ENCODE data around the gene ACOXL. TPM values are rescaled to one million over a fixed set of nuclear protein-coding genes. Genes with fewer than 3 reads are reported as not detected.

The ACOXL gene
- total RNA-seq, 5 donors from 2014 or later (not counting 1 experiment from before 2014, with no cell fraction given) = 0.10 TPM; not detected in 4

DNA sequence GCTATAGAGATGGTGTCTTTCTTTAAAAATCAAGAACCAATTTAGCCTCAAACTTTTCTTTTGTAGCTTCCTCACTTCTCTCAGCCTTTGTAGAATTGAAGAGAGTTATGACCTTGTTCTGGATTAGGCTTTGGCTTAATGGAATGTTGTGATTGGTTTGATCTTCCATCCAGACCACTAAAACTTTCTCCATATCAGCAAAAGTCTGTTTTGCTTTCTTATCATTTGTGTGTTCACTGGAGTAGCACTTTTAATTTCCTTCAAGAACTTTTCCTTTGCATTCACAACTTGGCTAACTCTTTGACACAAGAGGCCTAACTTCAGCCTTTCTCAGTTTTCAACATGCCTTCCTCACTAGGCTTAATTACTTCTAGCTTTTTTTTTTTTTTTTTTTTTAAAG is 193.1 kb downstream of the ACOXL start:
- H3K27me3 Mint-ChIP-seq = peaks cover 0 to 3% of the 10 kb centered on the region in 2 donors
- Histone ChIP-seq H3K4me3 (ENCODE audit: control insufficient read depth in 1 of 2, extremely low read depth in 1 of 2, low read length in 1 of 2) (no peak overlapping the region), H3K27ac (ENCODE audit: low read length) (no peak overlapping the region), H3K9me3 (no peaks in the 10 kb centered on the region), H3K36me3 (ENCODE audit: control insufficient read depth in 2 of 2, extremely low read depth in 1 of 2, insufficient read depth in 1 of 2, low read length in 1 of 2) (no peaks in the 10 kb centered on the region), H3K27me3 (replicated peaks in 1 of 2; ENCODE audit: control insufficient read depth in 2 of 2, extremely low read depth in 1 of 2, insufficient read depth in 2 of 2, low read length in 1 of 2) (no peaks in the 10 kb centered on the region), H3K4me1 (ENCODE audit: control insufficient read depth in 1 of 2, extremely low read depth in 1 of 2, insufficient read depth in 2 of 2, low read length in 2 of 2) (no peaks in the 10 kb centered on the region)
- H3K36me3 Mint-ChIP-seq = no peaks in the 10 kb centered on the region
- ATAC-seq (replicated peaks in 1 of 4) (no peak), DNase-seq (no peak)
- H3K4me3 Mint-ChIP-seq = no peak overlapping the region
- no peak overlapping the region for H3K27ac Mint-ChIP-seq
- H3K4me1 Mint-ChIP-seq = no peaks in the 10 kb centered on the region
- POLR2A ChIA-PET = no interaction called here
- CTCF ChIA-PET = no interaction called here
- peaks cover 2 to 9% (median 8%) of the 10 kb centered on the region in 3 donors for H3K9me3 Mint-ChIP-seq

DNA sequence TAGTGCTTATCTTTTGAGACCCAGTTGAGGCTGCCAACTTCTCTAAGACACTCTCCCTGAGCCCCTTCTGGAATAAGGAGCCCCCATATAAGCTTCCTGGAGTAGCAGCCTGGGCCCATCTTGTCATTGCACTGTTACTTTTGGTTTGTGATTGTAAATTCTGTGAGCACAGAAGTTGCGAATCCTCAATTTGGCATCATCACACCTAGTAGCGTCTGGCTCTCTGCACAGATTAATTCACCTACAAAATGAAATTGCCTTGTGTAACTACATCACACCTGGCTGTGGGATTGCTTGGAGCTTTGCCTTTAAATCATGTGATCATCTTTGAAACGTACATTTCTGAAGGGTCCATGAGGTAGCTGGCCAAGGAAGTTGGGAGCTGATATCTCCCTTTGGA is 195.2 kb downstream of the ACOXL start:
- POLR2A ChIA-PET = no interaction called here
- no peaks in the 10 kb centered on the region for H3K36me3 ChIP-seq (ENCODE audit: control insufficient read depth in 2 of 2, extremely low read depth in 1 of 2, insufficient read depth in 1 of 2, low read length in 1 of 2)
- no peak overlapping the region for H3K4me3 ChIP-seq (ENCODE audit: control insufficient read depth in 1 of 2, extremely low read depth in 1 of 2, low read length in 1 of 2)
- Mint-ChIP-seq H3K27ac (no peak overlapping the region), H3K4me1 (no peaks in the 10 kb centered on the region), H3K9me3 (peaks cover 2 to 15% (median 12%) of the 10 kb centered on the region in 3 donors), H3K4me3 (no peak overlapping the region), H3K27me3 (peaks cover 0 to 3% of the 10 kb centered on the region in 2 donors), H3K36me3 (no peaks in the 10 kb centered on the region)
- DNase-seq = no peak
- CTCF ChIA-PET = no interaction called here
- no peak overlapping the region for H3K27ac ChIP-seq (ENCODE audit: low read length)
- no peak for ATAC-seq (replicated peaks in 1 of 4)
- no peaks in the 10 kb centered on the region for H3K27me3 ChIP-seq (replicated peaks in 1 of 2; ENCODE audit: control insufficient read depth in 2 of 2, extremely low read depth in 1 of 2, insufficient read depth in 2 of 2, low read length in 1 of 2)
- no peaks in the 10 kb centered on the region for H3K9me3 ChIP-seq
- H3K4me1 ChIP-seq (ENCODE audit: control insufficient read depth in 1 of 2, extremely low read depth in 1 of 2, insufficient read depth in 2 of 2, low read length in 2 of 2) = no peaks in the 10 kb centered on the region
- WGBS (ENCODE audit: insufficient coverage) = no CpG with 5 or more reads among the region's 3 CpGs

DNA sequence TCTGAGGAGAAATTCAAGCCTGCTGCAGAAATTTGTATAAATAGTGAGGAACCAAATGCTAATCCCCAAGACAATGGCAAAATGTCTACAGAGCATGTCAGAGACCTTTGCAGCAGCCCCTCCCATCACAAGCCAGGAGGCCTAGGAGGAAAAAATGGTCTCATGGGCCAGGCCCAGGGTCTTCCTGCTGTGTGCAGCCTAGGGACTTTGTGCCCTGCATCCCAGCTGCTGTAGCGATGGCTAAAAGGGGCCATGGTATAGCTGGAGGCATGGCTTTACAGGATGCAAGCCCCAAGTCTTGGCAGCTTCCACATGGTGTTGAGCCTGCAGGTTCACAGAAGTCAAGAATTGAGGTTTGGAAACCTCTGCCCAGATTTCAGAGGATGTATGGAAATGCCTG is 197.2 kb downstream of the ACOXL start:
- Histone ChIP-seq H3K27me3 (replicated peaks in 1 of 2; ENCODE audit: control insufficient read depth in 2 of 2, extremely low read depth in 1 of 2, insufficient read depth in 2 of 2, low read length in 1 of 2) (no peaks in the 10 kb centered on the region), H3K4me1 (ENCODE audit: control insufficient read depth in 1 of 2, extremely low read depth in 1 of 2, insufficient read depth in 2 of 2, low read length in 2 of 2) (no peaks in the 10 kb centered on the region), H3K36me3 (ENCODE audit: control insufficient read depth in 2 of 2, extremely low read depth in 1 of 2, insufficient read depth in 1 of 2, low read length in 1 of 2) (no peaks in the 10 kb centered on the region), H3K9me3 (no peaks in the 10 kb centered on the region), H3K4me3 (ENCODE audit: control insufficient read depth in 1 of 2, extremely low read depth in 1 of 2, low read length in 1 of 2) (no peak overlapping the region), H3K27ac (ENCODE audit: low read length) (no peak overlapping the region)
- Mint-ChIP-seq H3K36me3 (no peaks in the 10 kb centered on the region), H3K4me3 (no peak overlapping the region), H3K4me1 (no peaks in the 10 kb centered on the region), H3K27ac (no peak overlapping the region), H3K9me3 (peaks cover 2 to 15% (median 12%) of the 10 kb centered on the region in 3 donors), H3K27me3 (no peaks in the 10 kb centered on the region)
- ATAC-seq (replicated peaks in 1 of 4) = no peak
- WGBS (ENCODE audit: insufficient coverage) = 100% methylated on average over 1 of the region's 1 CpG
- ChIA-PET POLR2A (no interaction called here), CTCF (no interaction called here)
- no peak for DNase-seq

DNA sequence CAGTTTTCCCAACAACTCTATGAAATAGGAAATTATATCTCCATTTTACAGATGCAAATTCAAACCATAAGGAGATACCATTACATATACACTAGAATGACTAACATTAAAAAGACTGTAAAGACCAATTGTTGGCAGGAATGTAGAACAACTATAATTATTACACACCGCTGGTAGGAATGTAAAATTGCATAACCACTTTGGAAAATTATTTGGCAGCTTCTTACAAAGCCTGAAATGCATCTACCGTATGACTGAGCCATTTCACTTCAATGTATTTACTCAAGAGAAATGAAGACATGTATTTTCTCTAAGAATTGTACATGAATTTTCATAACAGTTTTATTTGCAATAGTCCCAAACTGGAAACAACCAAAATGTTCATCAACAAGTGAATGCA is 199.3 kb downstream of the ACOXL start:
- H3K27me3 ChIP-seq (replicated peaks in 1 of 2; ENCODE audit: control insufficient read depth in 2 of 2, extremely low read depth in 1 of 2, insufficient read depth in 2 of 2, low read length in 1 of 2) = no peaks in the 10 kb centered on the region
- H3K9me3 ChIP-seq = no peaks in the 10 kb centered on the region
- ATAC-seq (replicated peaks in 1 of 4) = no peak
- no peak for DNase-seq
- no peak overlapping the region for H3K4me3 Mint-ChIP-seq
- H3K36me3 ChIP-seq (ENCODE audit: control insufficient read depth in 2 of 2, extremely low read depth in 1 of 2, insufficient read depth in 1 of 2, low read length in 1 of 2) = no peaks in the 10 kb centered on the region
- POLR2A ChIA-PET = no interaction called here
- no CpG with 5 or more reads among the region's 2 CpGs for WGBS (ENCODE audit: insufficient coverage)
- CTCF ChIA-PET = no interaction called here
- peaks cover 2 to 15% (median 12%) of the 10 kb centered on the region in 3 donors for H3K9me3 Mint-ChIP-seq
- H3K36me3 Mint-ChIP-seq = no peaks in the 10 kb centered on the region
- H3K27me3 Mint-ChIP-seq = no peaks in the 10 kb centered on the region
- H3K27ac ChIP-seq (ENCODE audit: low read length) = no peak overlapping the region
- H3K4me1 ChIP-seq (ENCODE audit: control insufficient read depth in 1 of 2, extremely low read depth in 1 of 2, insufficient read depth in 2 of 2, low read length in 2 of 2) = no peaks in the 10 kb centered on the region
- H3K4me3 ChIP-seq (ENCODE audit: control insufficient read depth in 1 of 2, extremely low read depth in 1 of 2, low read length in 1 of 2) = no peak overlapping the region
- no peaks in the 10 kb centered on the region for H3K4me1 Mint-ChIP-seq
- no peak overlapping the region for H3K27ac Mint-ChIP-seq

DNA sequence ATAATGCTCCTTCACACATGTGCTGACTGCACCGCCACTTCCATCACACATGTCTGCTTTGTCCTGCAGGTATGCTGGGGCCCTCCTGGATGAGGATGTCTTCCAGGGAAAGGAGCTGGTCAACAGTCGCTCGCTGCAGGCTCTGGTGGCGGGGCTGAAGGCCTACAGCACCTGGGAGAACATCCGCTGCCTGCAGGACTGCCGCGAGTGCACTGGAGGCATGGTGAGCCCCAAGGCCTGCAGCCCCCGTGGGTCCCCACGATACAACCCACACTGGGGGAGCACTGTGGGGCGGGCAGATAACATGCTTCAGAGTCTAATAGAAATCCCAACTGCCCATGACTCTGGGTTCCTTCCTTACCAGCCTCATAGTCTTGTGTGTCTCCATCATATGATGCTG is 201.0 kb downstream of the ACOXL start:
- Histone ChIP-seq H3K9me3 (no peaks in the 10 kb centered on the region), H3K27ac (ENCODE audit: low read length) (no peak overlapping the region), H3K4me1 (ENCODE audit: control insufficient read depth in 1 of 2, extremely low read depth in 1 of 2, insufficient read depth in 2 of 2, low read length in 2 of 2) (no peaks in the 10 kb centered on the region), H3K36me3 (ENCODE audit: control insufficient read depth in 2 of 2, extremely low read depth in 1 of 2, insufficient read depth in 1 of 2, low read length in 1 of 2) (no peaks in the 10 kb centered on the region), H3K27me3 (replicated peaks in 1 of 2; ENCODE audit: control insufficient read depth in 2 of 2, extremely low read depth in 1 of 2, insufficient read depth in 2 of 2, low read length in 1 of 2) (no peaks in the 10 kb centered on the region), H3K4me3 (ENCODE audit: control insufficient read depth in 1 of 2, extremely low read depth in 1 of 2, low read length in 1 of 2) (no peak overlapping the region)
- Mint-ChIP-seq H3K9me3 (peaks cover 2 to 15% (median 12%) of the 10 kb centered on the region in 3 donors), H3K36me3 (no peaks in the 10 kb centered on the region), H3K27me3 (no peaks in the 10 kb centered on the region), H3K4me1 (no peaks in the 10 kb centered on the region), H3K4me3 (no peak overlapping the region), H3K27ac (no peak overlapping the region)
- POLR2A ChIA-PET = no interaction called here
- no peak for ATAC-seq (replicated peaks in 1 of 4)
- DNase-seq = no peak
- CTCF ChIA-PET = no interaction called here
- 86% methylated on average over 7 of the region's 10 CpGs for WGBS (ENCODE audit: insufficient coverage)

DNA sequence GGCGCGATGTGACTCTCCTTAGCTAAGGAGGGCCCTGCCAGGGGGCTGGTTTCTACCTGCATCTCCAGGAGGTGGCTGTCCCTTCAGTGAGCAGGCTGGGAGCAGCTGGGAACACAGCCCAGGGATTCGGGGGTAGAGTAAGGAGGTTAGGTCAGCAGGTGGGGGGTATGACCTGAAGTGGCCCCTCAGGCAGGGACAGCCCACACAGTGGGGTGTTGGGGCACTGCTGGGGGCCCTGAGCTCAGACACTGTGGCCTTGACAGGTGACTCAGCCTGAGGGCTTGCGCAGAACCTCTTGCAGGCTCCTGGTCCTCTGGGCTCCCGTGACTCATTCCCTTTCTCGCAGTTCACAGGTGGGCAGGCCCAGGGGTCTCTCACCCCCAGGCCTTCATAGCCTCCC is 202.6 kb downstream of the ACOXL start:
- no peak overlapping the region for H3K27ac ChIP-seq (ENCODE audit: low read length)
- no peak overlapping the region for H3K4me3 ChIP-seq (ENCODE audit: control insufficient read depth in 1 of 2, extremely low read depth in 1 of 2, low read length in 1 of 2)
- Mint-ChIP-seq H3K4me3 (no peak overlapping the region), H3K36me3 (no peaks in the 10 kb centered on the region), H3K4me1 (no peaks in the 10 kb centered on the region), H3K27ac (no peak overlapping the region), H3K27me3 (no peaks in the 10 kb centered on the region), H3K9me3 (peaks cover 0 to 10% (median 7%) of the 10 kb centered on the region in 3 donors)
- no peaks in the 10 kb centered on the region for H3K4me1 ChIP-seq (ENCODE audit: control insufficient read depth in 1 of 2, extremely low read depth in 1 of 2, insufficient read depth in 2 of 2, low read length in 2 of 2)
- ATAC-seq (replicated peaks in 1 of 4) (peak in 1 of 4 experiments; percentile 19), DNase-seq (no peak)
- H3K36me3 ChIP-seq (ENCODE audit: control insufficient read depth in 2 of 2, extremely low read depth in 1 of 2, insufficient read depth in 1 of 2, low read length in 1 of 2) = no peaks in the 10 kb centered on the region
- CTCF ChIA-PET = interaction anchor here in 1 of 2 donors (0.6 kb wide), 1 partner anchor 124 kb away, joined by 3 read pairs; no protein-coding TSS in a partner anchor
- POLR2A ChIA-PET = no interaction called here
- WGBS (ENCODE audit: insufficient coverage) = 95% methylated on average over 6 of the region's 6 CpGs
- H3K9me3 ChIP-seq = no peaks in the 10 kb centered on the region
- no peaks in the 10 kb centered on the region for H3K27me3 ChIP-seq (replicated peaks in 1 of 2; ENCODE audit: control insufficient read depth in 2 of 2, extremely low read depth in 1 of 2, insufficient read depth in 2 of 2, low read length in 1 of 2)

DNA sequence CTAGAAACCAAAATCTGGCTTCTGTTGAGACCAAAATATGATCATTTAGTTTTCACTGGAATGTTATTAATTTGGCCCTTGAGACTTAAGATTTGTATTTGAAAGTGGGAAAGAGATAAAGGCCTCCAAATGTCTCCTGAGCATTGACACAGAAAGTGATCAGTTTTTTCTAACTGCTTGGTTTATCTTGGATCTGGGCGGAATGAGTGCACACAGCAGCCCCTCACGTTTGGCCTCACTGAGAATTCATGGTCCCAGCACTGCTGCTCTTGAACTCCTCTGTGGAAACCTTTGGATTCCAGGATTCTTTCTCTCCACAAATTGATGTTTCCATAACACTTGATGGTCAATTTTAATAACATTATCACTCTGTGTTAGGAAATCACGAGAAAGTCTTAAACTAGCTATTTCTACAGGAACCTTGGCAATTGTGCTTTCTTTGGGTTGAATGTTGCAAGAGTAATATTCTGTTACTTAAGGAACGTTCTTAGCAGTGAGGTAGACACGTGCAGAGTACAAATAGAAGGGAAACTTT is 208.1 kb downstream of the ACOXL start:
- ATAC-seq (replicated peaks in 1 of 4) = no peak
- H3K9me3 Mint-ChIP-seq = no peaks in the 10 kb centered on the region
- no peak overlapping the region for H3K4me3 Mint-ChIP-seq
- Histone ChIP-seq H3K4me1 (ENCODE audit: control insufficient read depth in 1 of 2, extremely low read depth in 1 of 2, insufficient read depth in 2 of 2, low read length in 2 of 2) (no peaks in the 10 kb centered on the region), H3K27me3 (replicated peaks in 1 of 2; ENCODE audit: control insufficient read depth in 2 of 2, extremely low read depth in 1 of 2, insufficient read depth in 2 of 2, low read length in 1 of 2) (no peaks in the 10 kb centered on the region), H3K9me3 (no peaks in the 10 kb centered on the region), H3K36me3 (ENCODE audit: control insufficient read depth in 2 of 2, extremely low read depth in 1 of 2, insufficient read depth in 1 of 2, low read length in 1 of 2) (no peaks in the 10 kb centered on the region), H3K27ac (ENCODE audit: low read length) (no peak overlapping the region), H3K4me3 (ENCODE audit: control insufficient read depth in 1 of 2, extremely low read depth in 1 of 2, low read length in 1 of 2) (no peak overlapping the region)
- ChIA-PET POLR2A (interaction anchor here in 1 of 2 donors (0.6 kb wide), 1 partner anchor 59 kb away, joined by 3 read pairs; no protein-coding TSS in a partner anchor), CTCF (no interaction called here)
- H3K36me3 Mint-ChIP-seq = no peaks in the 10 kb centered on the region
- DNase-seq = no peak
- WGBS (ENCODE audit: insufficient coverage) = 92% methylated on average over 2 of the region's 5 CpGs
- no peak overlapping the region for H3K27ac Mint-ChIP-seq
- no peaks in the 10 kb centered on the region for H3K4me1 Mint-ChIP-seq
- H3K27me3 Mint-ChIP-seq = no peaks in the 10 kb centered on the region
